GM20000 (cell line): ENCODE results near the gene CIAPIN1.

Source experiments
- DNase-seq: peaks from one replicate; pipeline ENCODE4 v3.0.0; 2012; ENCODE audit warnings: low spot score
- TF ChIP-seq, protein P1 (sequence below): IDR thresholded peaks from 2 replicates; pipeline ENCODE4 v1.5.1; 2012; ENCODE audit warnings: mild to moderate bottlenecking, control low read depth; ENCODE audit errors: extremely low read depth, missing control alignments

CIAPIN1 gene

DNA sequence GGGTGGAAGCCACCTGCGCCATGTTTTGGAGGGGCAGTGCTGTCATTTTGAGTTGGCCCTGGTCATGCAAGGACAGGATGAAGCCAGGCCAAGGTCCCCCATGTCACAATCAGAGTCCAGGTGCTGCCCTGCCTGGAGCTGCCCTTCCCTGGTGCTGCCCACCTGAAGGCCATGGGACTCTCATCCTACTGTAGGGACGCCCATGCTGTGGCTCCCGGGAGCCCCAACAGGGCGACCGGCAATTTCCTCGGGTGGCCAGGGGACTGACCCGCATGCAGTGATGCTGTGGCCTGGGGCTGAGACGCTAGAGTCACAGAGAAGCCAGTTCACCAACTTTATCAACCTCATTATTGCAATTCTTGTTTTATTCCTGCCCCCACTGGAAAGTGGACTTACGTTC, 34.6 kb downstream of the CIAPIN1 start:
- no peak for DNase-seq
- TF ChIP-seq, protein P1, sequence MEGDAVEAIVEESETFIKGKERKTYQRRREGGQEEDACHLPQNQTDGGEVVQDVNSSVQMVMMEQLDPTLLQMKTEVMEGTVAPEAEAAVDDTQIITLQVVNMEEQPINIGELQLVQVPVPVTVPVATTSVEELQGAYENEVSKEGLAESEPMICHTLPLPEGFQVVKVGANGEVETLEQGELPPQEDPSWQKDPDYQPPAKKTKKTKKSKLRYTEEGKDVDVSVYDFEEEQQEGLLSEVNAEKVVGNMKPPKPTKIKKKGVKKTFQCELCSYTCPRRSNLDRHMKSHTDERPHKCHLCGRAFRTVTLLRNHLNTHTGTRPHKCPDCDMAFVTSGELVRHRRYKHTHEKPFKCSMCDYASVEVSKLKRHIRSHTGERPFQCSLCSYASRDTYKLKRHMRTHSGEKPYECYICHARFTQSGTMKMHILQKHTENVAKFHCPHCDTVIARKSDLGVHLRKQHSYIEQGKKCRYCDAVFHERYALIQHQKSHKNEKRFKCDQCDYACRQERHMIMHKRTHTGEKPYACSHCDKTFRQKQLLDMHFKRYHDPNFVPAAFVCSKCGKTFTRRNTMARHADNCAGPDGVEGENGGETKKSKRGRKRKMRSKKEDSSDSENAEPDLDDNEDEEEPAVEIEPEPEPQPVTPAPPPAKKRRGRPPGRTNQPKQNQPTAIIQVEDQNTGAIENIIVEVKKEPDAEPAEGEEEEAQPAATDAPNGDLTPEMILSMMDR = no peak

DNA sequence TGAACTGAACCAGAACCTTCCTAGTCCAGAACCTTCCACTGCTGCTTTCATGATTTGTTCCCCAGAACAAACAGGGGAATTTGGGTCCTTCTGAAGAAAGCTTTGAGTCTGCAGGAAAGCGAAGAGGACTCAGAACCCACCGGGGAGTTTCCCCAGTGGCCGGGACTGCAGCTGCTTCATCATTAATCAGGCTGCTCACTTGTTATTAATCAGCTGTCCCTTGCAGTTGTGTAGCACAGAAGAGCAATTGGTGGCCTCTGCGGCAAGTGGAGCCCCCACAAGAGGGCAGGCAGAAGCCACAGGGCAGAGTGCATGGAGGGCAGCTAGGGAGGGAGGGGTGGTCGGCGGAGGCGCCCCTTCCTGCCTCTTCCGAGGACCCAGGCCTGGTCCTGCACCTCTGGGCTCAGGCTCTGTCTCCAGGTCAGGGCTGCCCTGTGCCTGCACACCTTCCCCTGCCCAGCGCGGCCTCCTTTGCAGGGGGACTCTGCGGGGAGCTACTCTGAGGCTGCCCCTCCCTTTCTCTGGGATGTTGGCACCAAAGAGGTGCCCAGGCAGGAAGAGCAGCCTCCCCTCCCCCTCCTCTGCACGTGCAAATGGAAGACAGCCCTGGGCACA, 35.7 kb downstream of the CIAPIN1 start:
- TF ChIP-seq, protein P1 = no peak
- DNase-seq = peak; percentile 60

DNA sequence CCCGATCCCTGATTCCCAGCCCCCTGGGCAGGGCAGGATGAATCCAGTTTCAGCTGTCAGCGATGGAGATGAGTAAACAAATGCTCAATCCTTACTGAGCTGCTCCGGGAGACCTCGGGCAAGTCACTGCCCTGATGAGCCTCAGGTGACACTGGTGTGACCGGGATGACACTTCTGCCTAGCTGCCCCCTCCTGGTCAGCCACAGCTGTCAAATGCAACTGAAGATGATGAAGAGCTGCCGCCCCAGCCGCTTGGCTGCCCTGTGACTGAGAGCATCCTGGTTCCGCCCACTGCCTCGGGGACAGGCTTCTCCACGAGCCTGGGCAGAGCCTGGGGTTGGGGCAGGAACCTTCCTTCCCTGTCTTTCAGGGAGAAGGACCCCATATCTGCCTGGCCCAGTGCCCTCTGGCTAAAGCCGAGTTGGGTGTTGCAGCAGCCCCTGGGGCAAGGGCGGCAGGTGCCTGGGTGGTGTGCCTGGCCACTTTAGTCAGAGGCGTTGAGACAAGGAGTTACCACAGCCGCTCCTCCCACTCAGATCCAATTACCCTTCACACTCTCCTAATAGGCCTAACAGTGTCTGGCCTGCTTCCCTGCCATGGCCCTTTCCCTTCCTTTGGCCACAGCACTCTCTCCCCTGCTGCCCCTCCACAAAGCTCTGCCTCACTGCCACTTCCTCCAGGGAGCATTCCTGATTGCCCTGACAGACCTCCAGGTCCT, 37.2 kb downstream of the CIAPIN1 start:
- no peak for DNase-seq
- TF ChIP-seq, protein P1 = no peak

DNA sequence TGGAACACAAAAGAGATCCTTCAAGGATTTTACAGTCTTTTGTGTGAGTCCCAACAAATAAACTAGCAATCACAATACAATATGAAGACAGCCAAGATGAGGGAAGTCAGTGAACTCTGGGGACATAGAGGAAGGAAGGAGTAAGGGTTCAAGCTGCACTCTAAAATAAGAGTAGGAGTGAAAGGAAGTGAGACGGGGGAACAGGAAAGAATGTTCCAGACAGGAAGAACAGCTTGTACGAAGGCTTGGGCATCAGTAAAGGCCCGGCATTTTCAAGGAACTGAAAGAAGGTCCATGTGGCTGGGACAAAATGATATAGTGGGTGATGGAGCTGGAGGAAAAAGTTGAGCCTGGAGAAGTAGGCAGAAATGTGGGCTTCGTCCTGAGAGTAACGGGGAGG, 38.1 kb downstream of the CIAPIN1 start:
- TF ChIP-seq, protein P1 = no peak
- no peak for DNase-seq

DNA sequence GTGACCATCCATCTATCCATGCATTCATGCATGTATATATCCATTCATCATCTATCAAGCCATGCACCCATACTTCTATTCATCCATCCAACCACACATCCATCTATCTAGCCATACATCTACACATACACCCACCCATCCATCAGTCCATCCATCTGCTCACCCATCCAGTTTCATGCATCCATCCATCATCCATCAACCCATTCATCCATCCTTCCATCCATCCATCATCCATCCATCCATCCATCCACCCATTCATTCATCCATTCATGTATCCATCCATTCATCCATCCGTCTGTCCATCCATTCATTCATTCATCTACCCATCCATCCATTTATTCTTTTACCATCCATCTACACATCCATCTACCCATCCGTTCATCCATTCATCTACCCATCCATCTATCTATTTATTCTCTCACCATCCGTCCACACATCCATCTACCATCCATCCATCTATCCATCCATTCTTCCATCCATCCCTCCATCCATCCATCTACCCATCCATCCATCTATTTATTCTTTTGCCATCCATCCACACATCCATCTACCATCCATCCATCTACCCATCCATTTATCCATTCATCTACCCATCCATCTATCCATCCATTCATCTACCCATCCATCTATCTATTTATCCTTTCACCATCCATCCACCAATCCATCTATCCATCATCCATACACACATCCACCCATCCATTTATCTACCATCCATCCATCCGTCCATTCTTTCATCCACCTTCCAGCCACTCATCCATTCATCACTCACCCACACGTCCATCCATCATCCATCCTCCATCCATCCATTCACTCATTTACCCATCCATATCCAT, 39.4 kb downstream of the CIAPIN1 start:
- no peak for DNase-seq
- TF ChIP-seq, protein P1 = no peak

DNA sequence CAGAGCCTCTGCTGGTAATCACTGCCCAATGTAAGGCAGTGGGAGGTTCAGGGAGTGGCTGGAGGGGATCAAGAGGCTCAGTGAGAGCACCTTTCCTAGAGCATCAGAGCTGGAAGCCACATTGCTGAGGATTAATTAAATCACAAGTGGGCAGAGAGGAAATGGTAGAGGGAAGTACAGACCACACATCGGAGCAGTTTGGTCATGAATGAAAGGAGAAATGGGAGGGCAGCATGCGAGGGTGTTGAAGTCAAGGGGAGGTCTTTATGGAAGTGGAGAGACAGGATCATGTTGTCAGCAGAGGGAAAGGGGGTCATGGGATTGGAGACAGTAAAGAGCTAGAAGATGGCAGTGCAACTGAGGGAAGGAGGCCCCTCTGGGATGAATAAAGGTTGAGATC, 40.3 kb downstream of the CIAPIN1 start:
- TF ChIP-seq, protein P1 = no peak
- no peak for DNase-seq

DNA sequence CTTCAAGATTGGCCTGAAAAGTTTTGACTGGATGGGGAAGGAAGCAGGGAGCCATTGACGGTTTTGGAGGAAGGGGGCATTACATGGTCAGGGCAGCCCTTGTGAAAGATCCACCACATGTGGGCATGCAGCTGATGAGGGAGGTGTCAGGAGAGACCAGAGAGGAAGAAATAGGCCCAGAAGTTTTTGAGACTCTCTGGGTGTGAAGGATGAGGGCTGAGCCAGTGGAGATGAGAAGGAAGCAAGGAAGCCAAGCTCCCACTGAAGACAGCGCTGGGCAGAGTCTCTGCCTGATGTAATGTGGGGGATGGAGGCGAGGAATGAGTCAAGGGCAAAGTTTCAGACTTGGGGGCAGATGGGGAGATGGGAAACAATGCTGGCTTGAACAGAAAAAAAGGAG, 42.1 kb downstream of the CIAPIN1 start:
- DNase-seq = no peak
- TF ChIP-seq, protein P1 = no peak
